Neural cell (in vitro differentiated cells): ENCODE results near the gene SYT17. TPM values are rescaled to one million over a fixed set of nuclear protein-coding genes. Genes with fewer than 3 reads are reported as not detected.

Experiments used
- H2AFZ ChIP-seq: fragments of 200-600, 300-800 bp; sonication (generic), shearing (Covaris generic); 2 replicates; pipeline ENCODE4 v1.6.0; 2014; ENCODE audit warnings: low read depth, mild to moderate bottlenecking, antibody characterized with exemption, low read length, moderate library complexity
- H3F3A ChIP-seq: fragments of 200-600 bp; shearing (Covaris generic); 2 replicates; pipeline ENCODE4 v1.6.1; 2016; ENCODE audit warnings: mild to moderate bottlenecking, moderate library complexity, mixed read lengths, antibody characterized with exemption, low read length; ENCODE audit not compliant: insufficient read depth, poor library complexity, severe bottlenecking
- H3K27ac ChIP-seq: fragments of 200-600, 300-800 bp; sonication (generic), shearing (Covaris generic); 2 replicates; pipeline ENCODE4 v1.5.1; 2014; ENCODE audit warnings: mild to moderate bottlenecking, low read length, moderate library complexity
- H3K27me3 ChIP-seq: fragments of 300-800, 200-600 bp; sonication (generic), shearing (Covaris generic); 2 replicates; pipeline ENCODE4 v1.6.0; 2014; ENCODE audit warnings: mild to moderate bottlenecking, low read depth, low read length, moderate library complexity; ENCODE audit not compliant: insufficient read depth
- H3K36me3 ChIP-seq: fragments of 300-800, 200-600 bp; sonication (generic), shearing (Covaris generic); 2 replicates; pipeline ENCODE4 v1.5.1; 2014; ENCODE audit warnings: mild to moderate bottlenecking, antibody characterized with exemption, low read length, moderate library complexity; ENCODE audit not compliant: insufficient read depth
- H3K4me2 ChIP-seq: fragments of 300-800, 200-600 bp; sonication (generic), shearing (Covaris generic); 2 replicates; pipeline ENCODE4 v1.6.0; 2014; ENCODE audit warnings: mild to moderate bottlenecking, low read length
- H3K4me3 ChIP-seq: fragments of 300-800, 200-600 bp; sonication (generic), shearing (Covaris generic); 2 replicates; pipeline ENCODE4 v1.5.1; 2014; ENCODE audit warnings: mild to moderate bottlenecking, low read length, moderate library complexity
- H3K79me2 ChIP-seq: fragments of 200-600 bp; shearing (Covaris generic); replicated peaks from 2 replicates; pipeline ENCODE4 v1.6.0; 2014; ENCODE audit warnings: mild to moderate bottlenecking, low read length, moderate library complexity; ENCODE audit not compliant: insufficient read depth
- H3K9ac ChIP-seq: fragments of 300-800, 200-600 bp; sonication (generic), shearing (Covaris generic); 2 replicates; pipeline ENCODE4 v1.6.1; 2016; ENCODE audit warnings: mild to moderate bottlenecking, low read length, mixed read lengths
- H3K9me2 ChIP-seq: fragments of 200-600 bp; shearing (Covaris generic); 2 replicates; pipeline ENCODE4 v1.6.1; 2016; ENCODE audit warnings: mild to moderate bottlenecking, low read length, mixed read lengths; ENCODE audit not compliant: insufficient read depth
- H3K9me3 ChIP-seq: fragments of 200-600, 300-800 bp; sonication (generic), shearing (Covaris generic); 2 replicates; pipeline ENCODE4 v1.6.1; 2016; ENCODE audit warnings: mild to moderate bottlenecking, mixed run types, low read length, moderate library complexity, mixed read lengths
- H4K20me1 ChIP-seq: fragments of 200-600 bp; shearing (Covaris generic); 2 replicates; pipeline ENCODE4 v1.6.1; 2016; ENCODE audit warnings: mild to moderate bottlenecking, mixed run types; ENCODE audit not compliant: insufficient read depth
- CTCF ChIP-seq: fragments of 450-650 bp; IDR thresholded peaks from 2 replicates; pipeline ENCODE4 v1.5.1; 2014; ENCODE audit warnings: antibody characterized with exemption, mild to moderate bottlenecking, moderate library complexity; ENCODE audit not compliant: poor library complexity, severe bottlenecking
- EP300 ChIP-seq: fragments of 450-650 bp; conservative IDR thresholded peaks from 2 replicates; pipeline ENCODE4 v1.6.1; 2014; ENCODE audit warnings: antibody characterized with exemption, mild to moderate bottlenecking, moderate library complexity; ENCODE audit not compliant: poor library complexity, severe bottlenecking
- EZH2 ChIP-seq: fragments of 200-600, 300-800 bp; shearing (Covaris generic), sonication (generic); IDR thresholded peaks from 2 replicates; pipeline ENCODE4 v1.6.1; 2014; ENCODE audit warnings: antibody characterized with exemption, low read length, borderline replicate concordance, mild to moderate bottlenecking; ENCODE audit not compliant: insufficient read depth, poor library complexity, severe bottlenecking
- MXI1 ChIP-seq: fragments of 450-650 bp; conservative IDR thresholded peaks from 2 replicates; pipeline ENCODE4 v1.6.1; 2014; ENCODE audit warnings: antibody characterized with exemption, mild to moderate bottlenecking; ENCODE audit not compliant: poor library complexity, severe bottlenecking
- POLR2AphosphoS5 ChIP-seq: IDR thresholded peaks from 2 replicates; pipeline ENCODE4 v1.6.1; 2012
- RAD21 ChIP-seq: fragments of 450-650 bp; conservative IDR thresholded peaks from 2 replicates; pipeline ENCODE4 v1.6.1; 2014; ENCODE audit warnings: antibody characterized with exemption, mild to moderate bottlenecking, moderate library complexity
- REST ChIP-seq: IDR thresholded peaks from 2 replicates; pipeline ENCODE4 v1.6.1; 2012; ENCODE audit warnings: borderline replicate concordance
- SMC3 ChIP-seq: fragments of 450-650 bp; conservative IDR thresholded peaks from 2 replicates; pipeline ENCODE4 v1.6.1; 2014; ENCODE audit warnings: antibody characterized with exemption, mild to moderate bottlenecking, moderate library complexity; ENCODE audit not compliant: poor library complexity
- TAF1 ChIP-seq: IDR thresholded peaks from 2 replicates; pipeline ENCODE4 v1.6.1; 2012; ENCODE audit warnings: low read depth
- polyA plus RNA-seq: library from polyadenylated mRNA; depleted of rRNA; stranded (reverse); fragments of >200 nt; gene quantifications from 2 replicates; pipeline ENCODE4 v1.2.3, GENCODE V29; 2014

The SYT17 gene
- polyA plus RNA-seq, 1 donor from 2014 or later, result 3.0 TPM

- H4K20me1 ChIP-seq, result no peaks in the 10 kb centered on the region
- H3K4me2 ChIP-seq, result no peak overlapping the region
- no peaks in the 10 kb centered on the region for H3K36me3 ChIP-seq
- no peak overlapping the region for H3K4me3 ChIP-seq
- H3K9me3 ChIP-seq, result no peaks in the 10 kb centered on the region
- no peaks in the 10 kb centered on the region for H3F3A ChIP-seq
- H3K27ac ChIP-seq, result no peak overlapping the region
- no peaks in the 10 kb centered on the region for H3K9me2 ChIP-seq
- H3K9ac ChIP-seq, result no peak overlapping the region
- TF ChIP-seq REST, result no peak
- TF ChIP-seq MXI1, result no peak
- no peak for TF ChIP-seq EZH2
- H3K27me3 ChIP-seq, result no peaks in the 10 kb centered on the region
- H3K79me2 ChIP-seq, result no peaks in the 10 kb centered on the region
- H2AFZ ChIP-seq, result no peak overlapping the region
Measured at GRCh38 chr16:19145010-19145409, 23.0 kb upstream of the SYT17 start.

DNA sequence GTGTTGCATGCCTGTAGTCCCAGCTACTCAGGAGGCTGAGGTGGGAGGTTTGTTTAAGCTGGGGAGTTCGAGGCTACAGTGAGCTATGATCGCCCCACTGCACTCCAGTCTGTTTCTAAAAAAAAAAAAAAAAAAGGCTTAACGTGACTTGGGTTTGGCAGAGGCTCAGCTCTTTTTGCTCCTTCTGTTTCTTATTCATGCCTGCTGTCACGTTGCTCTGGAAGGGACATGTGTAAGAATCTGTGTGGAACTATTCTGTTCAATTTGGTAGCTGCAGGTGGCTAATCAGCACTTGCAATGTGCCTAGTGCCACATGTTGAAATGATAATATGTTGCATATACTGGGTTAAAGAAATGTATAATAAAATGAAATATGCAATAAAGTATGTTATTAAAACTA is 20.9 kb upstream of the SYT17 start:
- H2AFZ ChIP-seq, result no peak overlapping the region
- TF ChIP-seq RAD21, result no peak
- TF ChIP-seq EP300, result no peak
- TF ChIP-seq EZH2, result no peak
- TF ChIP-seq TAF1, result no peak
- TF ChIP-seq POLR2AphosphoS5, result no peak
- no peaks in the 10 kb centered on the region for H3K27me3 ChIP-seq
- no peaks in the 10 kb centered on the region for H3K36me3 ChIP-seq
- no peaks in the 10 kb centered on the region for H3F3A ChIP-seq
- no peak overlapping the region for H3K27ac ChIP-seq
- H3K9ac ChIP-seq, result no peak overlapping the region
- no peaks in the 10 kb centered on the region for H3K9me2 ChIP-seq
- H3K9me3 ChIP-seq, result no peaks in the 10 kb centered on the region
- no peak overlapping the region for H3K4me3 ChIP-seq
- no peaks in the 10 kb centered on the region for H4K20me1 ChIP-seq
- no peak overlapping the region for H3K4me2 ChIP-seq
- H3K79me2 ChIP-seq, result no peaks in the 10 kb centered on the region

DNA sequence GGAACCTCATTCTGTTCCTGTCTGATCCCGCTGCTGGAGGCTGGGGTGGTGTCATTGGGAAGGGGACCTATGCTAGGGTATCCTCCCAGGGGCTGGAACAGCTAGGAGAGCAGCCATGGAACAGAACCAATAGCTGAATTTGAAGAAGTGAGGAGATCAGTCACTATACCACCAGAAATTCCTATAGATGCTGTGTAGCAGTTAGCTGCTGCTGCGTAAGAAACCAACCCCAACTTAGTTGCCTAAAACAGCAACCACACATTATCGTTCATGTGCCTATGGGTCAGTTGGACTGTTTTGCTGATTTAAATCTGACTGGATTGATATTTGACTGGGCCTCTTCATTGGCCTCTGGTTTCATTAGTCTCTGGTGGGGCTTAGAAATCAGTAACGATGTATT is 20.4 kb upstream of the SYT17 start:
- no peaks in the 10 kb centered on the region for H3K27me3 ChIP-seq
- no peaks in the 10 kb centered on the region for H4K20me1 ChIP-seq
- H3K9ac ChIP-seq, result no peak overlapping the region
- H3K4me2 ChIP-seq, result no peak overlapping the region
- no peak overlapping the region for H2AFZ ChIP-seq
- H3K36me3 ChIP-seq, result no peaks in the 10 kb centered on the region
- no peaks in the 10 kb centered on the region for H3K9me3 ChIP-seq
- H3K4me3 ChIP-seq, result no peak overlapping the region
- no peaks in the 10 kb centered on the region for H3K9me2 ChIP-seq
- H3K27ac ChIP-seq, result no peak overlapping the region
- no peaks in the 10 kb centered on the region for H3F3A ChIP-seq
- TF ChIP-seq EZH2 (no peak), EP300 (no peak), POLR2AphosphoS5 (no peak), REST (no peak), TAF1 (no peak), MXI1 (no peak), RAD21 (no peak), CTCF (no peak), SMC3 (no peak)
- no peaks in the 10 kb centered on the region for H3K79me2 ChIP-seq
